KMS-11 (cell line): ENCODE data around the gene ILF2.

Experiments used
- H2AFZ ChIP-seq: fragments of 200-600 bp; sonication (generic); 2 replicates; pipeline ENCODE4 v1.6.1; 2016; ENCODE audit warnings: antibody characterized with exemption, mixed run types, low read depth
- H3K27ac ChIP-seq: fragments of 200-600 bp; sonication (generic); 2 replicates; pipeline ENCODE4 v1.6.1; 2016; ENCODE audit warnings: mild to moderate bottlenecking, mixed run types
- H3K27me3 ChIP-seq: fragments of 200-600 bp; sonication (generic); 2 replicates; pipeline ENCODE4 v1.6.1; 2017; ENCODE audit warnings: mild to moderate bottlenecking, low read depth, mixed run types, moderate library complexity; ENCODE audit not compliant: insufficient read depth
- H3K36me3 ChIP-seq: fragments of 200-600 bp; sonication (generic); 2 replicates; pipeline ENCODE4 v1.6.1; 2017; ENCODE audit warnings: mild to moderate bottlenecking, mixed run types; ENCODE audit not compliant: insufficient read depth
- H3K4me1 ChIP-seq: fragments of 200-600 bp; sonication (generic); 2 replicates; pipeline ENCODE4 v1.6.1; 2016; ENCODE audit warnings: mild to moderate bottlenecking, low read depth, mixed run types; ENCODE audit not compliant: poor library complexity, severe bottlenecking
- H3K4me2 ChIP-seq: fragments of 200-600 bp; sonication (generic); 2 replicates; pipeline ENCODE4 v1.7.0; 2016; ENCODE audit warnings: mild to moderate bottlenecking, mixed run types
- H3K4me3 ChIP-seq: fragments of 200-600 bp; sonication (generic); IDR thresholded peaks from 2 replicates; pipeline ENCODE4 v1.6.1; 2017; ENCODE audit warnings: low read depth, low read length, mixed read lengths; ENCODE audit not compliant: insufficient read depth
- H3K79me2 ChIP-seq: fragments of 200-600 bp; sonication (generic); 2 replicates; pipeline ENCODE4 v1.6.1; 2016; ENCODE audit warnings: low read depth, mixed run types; ENCODE audit not compliant: insufficient read depth
- H3K9ac ChIP-seq: fragments of 200-600 bp; sonication (generic); 2 replicates; pipeline ENCODE4 v1.6.1; 2016; ENCODE audit warnings: mild to moderate bottlenecking, mixed run types
- H4K20me1 ChIP-seq: fragments of 200-600 bp; sonication (generic); 2 replicates; pipeline ENCODE4 v1.6.1; 2016; ENCODE audit warnings: mild to moderate bottlenecking, mixed run types; ENCODE audit not compliant: insufficient read depth
- CTCF ChIP-seq: fragments of 200-600 bp; sonication (generic); conservative IDR thresholded peaks from 2 replicates; pipeline ENCODE4 v1.6.1; 2017; ENCODE audit warnings: low read depth, mild to moderate bottlenecking, antibody characterized with exemption, low read length, moderate library complexity, mixed read lengths

The ILF2 gene

GRCh38 chr1:153663211-153663610 is 7.6 kb downstream of the ILF2 start:
- no peak overlapping the region for H3K4me2 ChIP-seq
- no peaks in the 10 kb centered on the region for H4K20me1 ChIP-seq
- no peak for TF ChIP-seq CTCF
- H3K9ac ChIP-seq, result no peak overlapping the region
- H3K27me3 ChIP-seq, result no peaks in the 10 kb centered on the region
- H3K4me1 ChIP-seq, result peaks cover 38% of the 10 kb centered on the region
- H3K79me2 ChIP-seq, result peaks cover 51% of the 10 kb centered on the region
- peaks cover 72% of the 10 kb centered on the region for H3K36me3 ChIP-seq
- peak overlapping the region; percentile 1; the same call in 1 of the 2 replicates for H3K27ac ChIP-seq
- no peak overlapping the region for H3K4me3 ChIP-seq
- H2AFZ ChIP-seq, result no peak overlapping the region

GRCh38 chr1:153662269-153662668 is 8.5 kb downstream of the ILF2 start:
- Histone ChIP-seq H3K4me3 (no peak overlapping the region), H4K20me1 (no peaks in the 10 kb centered on the region), H3K27me3 (no peaks in the 10 kb centered on the region), H3K79me2 (peaks cover 41% of the 10 kb centered on the region), H3K27ac (peak overlapping the region; percentile 0; the same call in 1 of the 2 replicates), H3K4me1 (peaks cover 34% of the 10 kb centered on the region), H2AFZ (no peak overlapping the region), H3K9ac (no peak overlapping the region), H3K36me3 (peaks cover 62% of the 10 kb centered on the region; the same call in 1 of the 2 replicates), H3K4me2 (no peak overlapping the region)
- no peak for TF ChIP-seq CTCF

GRCh38 chr1:153661111-153661708 is 9.6 kb downstream of the ILF2 start:
- H3K27ac ChIP-seq, result peak overlapping the region; percentile 0; the same call in 1 of the 2 replicates
- peaks cover 52% of the 10 kb centered on the region; the same call in 1 of the 2 replicates for H3K36me3 ChIP-seq

GRCh38 chr1:153659656-153660055 is 11.1 kb downstream of the ILF2 start:
- Histone ChIP-seq H3K36me3 (peaks cover 38% of the 10 kb centered on the region; the same call in 1 of the 2 replicates), H3K4me3 (peak overlapping the region; percentile 100), H3K9ac (no peak overlapping the region; the same call in 1 of the 2 replicates)

More at GRCh38 chr1:153661111-153661708, 9.6 kb downstream of the ILF2 start:
- H3K4me3 ChIP-seq, result no peak overlapping the region
- peaks cover 31% of the 10 kb centered on the region for H3K79me2 ChIP-seq
- H4K20me1 ChIP-seq, result no peaks in the 10 kb centered on the region
- no peak overlapping the region for H2AFZ ChIP-seq
- TF ChIP-seq CTCF, result no peak
- H3K4me2 ChIP-seq, result no peak overlapping the region
- no peak overlapping the region for H3K9ac ChIP-seq
- H3K4me1 ChIP-seq, result peaks cover 29% of the 10 kb centered on the region
- no peaks in the 10 kb centered on the region for H3K27me3 ChIP-seq

More at GRCh38 chr1:153659656-153660055, 11.1 kb downstream of the ILF2 start:
- H3K4me1 ChIP-seq, result peaks cover 15% of the 10 kb centered on the region
- H2AFZ ChIP-seq, result no peak overlapping the region
- H3K4me2 ChIP-seq, result peak overlapping the region; percentile 66
- H3K27ac ChIP-seq, result no peak overlapping the region; the same call in 1 of the 2 replicates
- TF ChIP-seq CTCF, result no peak
- peaks cover 23% of the 10 kb centered on the region for H3K79me2 ChIP-seq
- H4K20me1 ChIP-seq, result no peaks in the 10 kb centered on the region
- H3K27me3 ChIP-seq, result no peaks in the 10 kb centered on the region
